Measurements from ENCODE around the gene THUMPD1.

DNA sequence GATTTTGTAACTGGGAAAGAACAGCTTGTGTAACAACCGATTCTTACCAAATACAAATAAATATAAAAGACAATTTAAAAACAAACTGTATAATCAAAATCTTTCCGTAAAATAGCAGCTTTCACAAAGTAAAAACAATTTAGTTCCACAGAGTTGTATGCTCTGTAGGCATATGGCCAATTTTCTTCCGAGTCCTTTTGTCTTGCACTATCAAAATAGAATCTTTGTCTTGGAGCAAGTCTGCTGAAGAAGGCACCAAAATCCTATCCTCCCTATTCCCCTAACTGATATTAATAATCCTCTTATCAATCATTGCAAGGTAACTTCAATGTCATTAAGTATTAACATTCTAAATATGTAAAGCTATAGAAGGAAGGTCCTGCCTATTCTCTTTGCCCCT, 7.6 kb downstream of the THUMPD1 start:
- TF ChIP-seq, protein P1, sequence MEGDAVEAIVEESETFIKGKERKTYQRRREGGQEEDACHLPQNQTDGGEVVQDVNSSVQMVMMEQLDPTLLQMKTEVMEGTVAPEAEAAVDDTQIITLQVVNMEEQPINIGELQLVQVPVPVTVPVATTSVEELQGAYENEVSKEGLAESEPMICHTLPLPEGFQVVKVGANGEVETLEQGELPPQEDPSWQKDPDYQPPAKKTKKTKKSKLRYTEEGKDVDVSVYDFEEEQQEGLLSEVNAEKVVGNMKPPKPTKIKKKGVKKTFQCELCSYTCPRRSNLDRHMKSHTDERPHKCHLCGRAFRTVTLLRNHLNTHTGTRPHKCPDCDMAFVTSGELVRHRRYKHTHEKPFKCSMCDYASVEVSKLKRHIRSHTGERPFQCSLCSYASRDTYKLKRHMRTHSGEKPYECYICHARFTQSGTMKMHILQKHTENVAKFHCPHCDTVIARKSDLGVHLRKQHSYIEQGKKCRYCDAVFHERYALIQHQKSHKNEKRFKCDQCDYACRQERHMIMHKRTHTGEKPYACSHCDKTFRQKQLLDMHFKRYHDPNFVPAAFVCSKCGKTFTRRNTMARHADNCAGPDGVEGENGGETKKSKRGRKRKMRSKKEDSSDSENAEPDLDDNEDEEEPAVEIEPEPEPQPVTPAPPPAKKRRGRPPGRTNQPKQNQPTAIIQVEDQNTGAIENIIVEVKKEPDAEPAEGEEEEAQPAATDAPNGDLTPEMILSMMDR (IDR thresholded peaks at IDR 0.05): no peak
- no peak for TF ChIP-seq POLR2A (IDR thresholded peaks at IDR 0.05)
